K562 (cell line): Measurements from ENCODE around the gene CYS1.

Source experiments
- CTCF ChIP-seq, 3 experiments: IDR thresholded peaks in 2 of 3; conservative IDR thresholded peaks in 1 of 3; 2 replicates each; pipeline ENCODE4 v1.5.1; 2011 to 2012; ENCODE audit warnings: low read length in 3 of 3, mild to moderate bottlenecking in 3 of 3, control low read depth in 2 of 3, improper control_type of control experiment in 1 of 3, inconsistent platforms in 1 of 3, low read depth in 1 of 3, mixed read lengths in 1 of 3, moderate library complexity in 1 of 3; ENCODE audit not compliant: insufficient read depth in 2 of 3
- ESRRA ChIP-seq: fragments of 450-650 bp; IDR thresholded peaks from 2 replicates; pipeline ENCODE4 v1.6.1; 2014; ENCODE audit warnings: low read depth, mild to moderate bottlenecking, moderate library complexity, borderline replicate concordance
- ZNF217 ChIP-seq: sonication (generic); formaldehyde crosslinking; IDR thresholded peaks from 2 replicates; pipeline ENCODE4 v1.8.0; 2022; ENCODE audit warnings: mild to moderate bottlenecking, missing genetic modification reagents

- TF ChIP-seq ESRRA = no peak
- TF ChIP-seq CTCF (IDR thresholded peaks at IDR 0.05 in 2 of 3, conservative IDR thresholded peaks at IDR 0.05 in 1 of 3; ENCODE audit: insufficient read depth in 2 of 3, low read depth in 1 of 3, low read length in 3 of 3) = no peak
- TF ChIP-seq ZNF217 (CRISPR knock-in tag) = no peak
These were observed 34.5 kb downstream of the CYS1 start for GRCh38 chr2:10045561-10046355.
